Measurements from ENCODE around the gene FDX1. TPM values are rescaled to one million over a fixed set of nuclear protein-coding genes. Genes with fewer than 3 reads are reported as not detected.

FDX1 gene
- total RNA-seq, 6 experiments from 2014 or later, result 7.3 to 10.3 (median 9.5) TPM

- 0 out of 2 replicates have a peak overlapping the region, but pooled peaks have one; percentile 11 for H3K27ac Mint-ChIP-seq
- DNase-seq, result no peak
- H3K36me3 Mint-ChIP-seq (ENCODE audit: low read depth), result peaks cover 6% of the 10 kb centered on the region
- H3K9me3 Mint-ChIP-seq, result no peaks in the 10 kb centered on the region
- H3K4me1 Mint-ChIP-seq (ENCODE audit: low read depth), result peaks cover 25% of the 10 kb centered on the region
- no peak for TF ChIP-seq CTCF (IDR thresholded peaks at IDR 0.05)
- no peaks in the 10 kb centered on the region; the same call in 1 of the 2 replicates for H3K27me3 Mint-ChIP-seq (ENCODE audit: insufficient read depth)
- H3K4me3 Mint-ChIP-seq, result no peak overlapping the region; the same call in 1 of the 2 replicates
These were observed 41.0 kb downstream of the FDX1 start for GRCh38 chr11:110470716-110471115.

GRCh38 chr11:110471371-110471770 lies 41.6 kb downstream of the FDX1 start:
- Mint-ChIP-seq H3K4me3 (peak overlapping the region; percentile 35; the same call in 1 of the 2 replicates), H3K4me1 (ENCODE audit: low read depth) (peaks cover 25% of the 10 kb centered on the region), H3K36me3 (ENCODE audit: low read depth) (peaks cover 6% of the 10 kb centered on the region), H3K27me3 (ENCODE audit: insufficient read depth) (no peaks in the 10 kb centered on the region; the same call in 1 of the 2 replicates), H3K27ac (peak overlapping the region; percentile 31; the same call in 1 of the 2 replicates), H3K9me3 (no peaks in the 10 kb centered on the region)
- DNase-seq, result peak; percentile 24
- TF ChIP-seq CTCF (IDR thresholded peaks at IDR 0.05), result no peak

GRCh38 chr11:110472858-110473257 lies 43.1 kb downstream of the FDX1 start:
- Mint-ChIP-seq H3K27me3 (ENCODE audit: insufficient read depth) (no peaks in the 10 kb centered on the region; the same call in 1 of the 2 replicates), H3K36me3 (ENCODE audit: low read depth) (peaks cover 6% of the 10 kb centered on the region), H3K4me1 (ENCODE audit: low read depth) (peaks cover 25% of the 10 kb centered on the region), H3K4me3 (no peak overlapping the region), H3K27ac (no peak overlapping the region), H3K9me3 (no peaks in the 10 kb centered on the region)
- TF ChIP-seq CTCF (IDR thresholded peaks at IDR 0.05), result no peak
- DNase-seq, result peak; percentile 7

- H3K27me3 Mint-ChIP-seq (ENCODE audit: insufficient read depth), result no peaks in the 10 kb centered on the region; the same call in 1 of the 2 replicates
- H3K4me3 Mint-ChIP-seq, result no peak overlapping the region
- H3K36me3 Mint-ChIP-seq (ENCODE audit: low read depth), result peaks cover 6% of the 10 kb centered on the region
- H3K27ac Mint-ChIP-seq, result no peak overlapping the region
- H3K9me3 Mint-ChIP-seq, result no peaks in the 10 kb centered on the region
- DNase-seq, result no peak
- no peak for TF ChIP-seq CTCF (IDR thresholded peaks at IDR 0.05)
- peaks cover 25% of the 10 kb centered on the region for H3K4me1 Mint-ChIP-seq (ENCODE audit: low read depth)
These were observed 44.0 kb downstream of the FDX1 start for GRCh38 chr11:110473706-110474105.

GRCh38 chr11:110474578-110474977 lies 44.8 kb downstream of the FDX1 start:
- Mint-ChIP-seq H3K36me3 (ENCODE audit: low read depth) (peaks cover 6% of the 10 kb centered on the region; the same call in 1 of the 2 replicates), H3K4me1 (ENCODE audit: low read depth) (peaks cover 34% of the 10 kb centered on the region), H3K27ac (no peak overlapping the region), H3K4me3 (no peak overlapping the region), H3K27me3 (ENCODE audit: insufficient read depth) (no peaks in the 10 kb centered on the region; the same call in 1 of the 2 replicates), H3K9me3 (no peaks in the 10 kb centered on the region)
- TF ChIP-seq CTCF (IDR thresholded peaks at IDR 0.05), result no peak
- no peak for DNase-seq
